Mucosa of stomach (tissue), 1 donor: Measurements from ENCODE around the gene PRKN.
"Not testable (repeated sequence)": the region's sequence is repeated elsewhere in the genome, so short reads cannot be mapped to it uniquely, and the experiment has no call there.

ENCODE experiments used
- H3K27me3 ChIP-seq: one replicate; pipeline ENCODE4 v1.7.0; 2013; ENCODE audit warnings: mild to moderate bottlenecking, low read length; ENCODE audit not compliant: control insufficient read depth, insufficient read depth
- H3K36me3 ChIP-seq: one replicate; pipeline ENCODE4 v1.7.0; 2013; ENCODE audit warnings: low read length; ENCODE audit not compliant: control insufficient read depth, insufficient read depth
- H3K4me1 ChIP-seq: one replicate; pipeline ENCODE4 v1.7.0; 2013; ENCODE audit warnings: mild to moderate bottlenecking, low read length; ENCODE audit not compliant: control insufficient read depth, insufficient read depth
- H3K4me3 ChIP-seq: one replicate; pipeline ENCODE4 v1.7.0; 2013; ENCODE audit warnings: low read length
- H3K9ac ChIP-seq: one replicate; pipeline ENCODE4 v1.7.0; 2013; ENCODE audit warnings: mild to moderate bottlenecking, low read length, moderate library complexity
- H3K9me3 ChIP-seq: one replicate; pipeline ENCODE4 v1.7.0; 2013; ENCODE audit warnings: mild to moderate bottlenecking, low read length, moderate library complexity; ENCODE audit not compliant: control insufficient read depth
- donor health status: Pancreatic carcinoma.

PRKN gene

GRCh38 chr6:162562041-162562440 is 165.5 kb downstream of the PRKN start:
- no peak overlapping the region for H3K4me3 ChIP-seq
- no peak overlapping the region for H3K9ac ChIP-seq
- no peaks in the 10 kb centered on the region for H3K4me1 ChIP-seq
- H3K27me3 ChIP-seq: no peaks in the 10 kb centered on the region
- no peaks in the 10 kb centered on the region for H3K36me3 ChIP-seq
- no peaks in the 10 kb centered on the region for H3K9me3 ChIP-seq

DNA sequence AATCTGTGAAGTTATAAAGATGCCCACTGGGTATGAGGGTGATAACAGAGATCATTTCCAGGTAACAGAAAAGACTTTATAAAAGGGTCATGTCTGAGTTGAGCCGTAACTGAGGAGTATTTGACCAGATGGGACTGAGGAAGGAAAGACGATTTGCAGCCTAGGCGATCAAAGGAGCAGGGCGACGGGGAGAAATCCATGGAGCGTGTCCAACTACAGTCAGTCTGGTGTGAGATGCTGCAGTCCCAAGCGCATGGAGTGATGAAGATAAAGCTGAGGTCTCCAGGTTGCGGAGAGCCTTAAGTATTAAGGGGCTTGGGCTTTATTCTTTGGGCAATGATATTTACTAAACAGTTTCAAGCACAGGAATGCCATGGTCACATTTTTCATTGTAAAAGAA is 166.7 kb downstream of the PRKN start:
- Histone ChIP-seq H3K4me3 (no peak overlapping the region), H3K9me3 (no peaks in the 10 kb centered on the region), H3K9ac (no peak overlapping the region), H3K4me1 (no peaks in the 10 kb centered on the region), H3K36me3 (no peaks in the 10 kb centered on the region), H3K27me3 (no peaks in the 10 kb centered on the region)

DNA sequence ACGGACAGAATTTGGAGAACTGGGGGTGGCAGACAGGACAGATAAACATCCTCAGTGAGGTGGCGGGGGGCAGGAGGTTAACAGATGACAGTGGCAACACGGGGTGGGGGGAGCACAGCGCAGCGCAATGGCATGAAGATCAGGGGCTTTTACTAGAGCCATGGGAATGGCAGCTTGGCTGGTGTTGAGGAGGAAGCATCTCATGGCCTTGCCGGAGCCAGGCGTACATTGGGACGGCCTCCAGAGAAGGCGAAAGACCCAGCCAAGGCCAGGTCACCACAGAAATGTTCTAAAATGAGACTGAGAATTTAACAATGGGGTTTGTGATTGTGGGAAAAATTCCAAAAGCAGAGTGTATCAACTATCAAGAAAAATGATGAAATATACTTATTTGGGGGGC is 173.0 kb downstream of the PRKN start:
- no peak overlapping the region for H3K9ac ChIP-seq
- no peaks in the 10 kb centered on the region for H3K36me3 ChIP-seq
- no peaks in the 10 kb centered on the region for H3K27me3 ChIP-seq
- H3K4me3 ChIP-seq: no peak overlapping the region
- H3K4me1 ChIP-seq: no peaks in the 10 kb centered on the region
- no peaks in the 10 kb centered on the region for H3K9me3 ChIP-seq

- H3K4me1 ChIP-seq: no peaks in the 10 kb centered on the region
- no peaks in the 10 kb centered on the region for H3K36me3 ChIP-seq
- H3K4me3 ChIP-seq: no peak overlapping the region
- no peak overlapping the region for H3K9ac ChIP-seq
- H3K27me3 ChIP-seq: no peaks in the 10 kb centered on the region
- H3K9me3 ChIP-seq: no peaks in the 10 kb centered on the region
Observed at GRCh38 chr6:162546905-162547304, 180.7 kb downstream of the PRKN start.

DNA sequence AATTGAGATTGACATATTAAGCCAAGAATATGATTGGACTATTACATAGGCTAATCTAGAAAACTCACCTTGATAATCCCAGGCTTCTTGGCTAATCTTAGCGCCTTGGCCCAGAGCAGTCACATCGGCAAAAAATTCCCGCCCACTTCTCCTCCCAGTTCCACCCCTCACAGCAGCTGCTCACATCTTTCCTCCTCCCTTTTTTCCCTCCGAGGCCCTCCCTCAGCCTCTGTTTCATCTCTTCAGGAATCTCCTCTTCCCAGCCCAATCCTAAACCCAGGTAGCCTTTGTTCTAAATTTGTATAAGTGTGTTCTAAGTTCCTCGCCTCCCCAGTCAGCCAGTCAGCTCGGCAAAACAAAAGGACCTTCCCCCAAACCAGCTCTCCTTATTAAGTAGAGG is 184.3 kb downstream of the PRKN start:
- no peaks in the 10 kb centered on the region for H3K9me3 ChIP-seq
- no peaks in the 10 kb centered on the region for H3K4me1 ChIP-seq
- H3K4me3 ChIP-seq: no peak overlapping the region
- no peaks in the 10 kb centered on the region for H3K36me3 ChIP-seq
- H3K27me3 ChIP-seq: no peaks in the 10 kb centered on the region
- H3K9ac ChIP-seq: no peak overlapping the region

- Histone ChIP-seq H3K4me1 (no peaks in the 10 kb centered on the region), H3K27me3 (no peaks in the 10 kb centered on the region), H3K4me3 (no peak overlapping the region), H3K9me3 (no peaks in the 10 kb centered on the region), H3K9ac (no peak overlapping the region), H3K36me3 (no peaks in the 10 kb centered on the region)
Observed at GRCh38 chr6:162541019-162541601, 186.5 kb downstream of the PRKN start.

DNA sequence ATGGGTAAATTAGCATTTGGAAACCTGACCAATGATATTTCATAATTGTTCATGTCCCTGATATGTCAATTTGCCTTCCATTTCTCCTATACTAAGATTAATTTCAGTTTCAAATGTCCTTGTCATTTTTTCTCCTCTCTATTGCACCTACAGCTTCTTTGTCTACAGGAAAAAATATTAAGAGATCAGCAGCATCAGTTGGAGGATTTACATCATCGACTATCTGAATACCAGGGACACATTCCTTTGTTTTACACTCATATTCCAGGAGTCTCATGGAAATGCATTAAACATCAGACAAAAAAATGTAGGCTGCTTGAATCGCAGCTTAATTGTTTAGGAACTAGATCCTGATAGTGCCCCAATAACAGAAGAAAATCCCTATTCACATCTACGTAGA is 188.2 kb downstream of the PRKN start:
- no peak overlapping the region for H3K9ac ChIP-seq
- H3K9me3 ChIP-seq: no peaks in the 10 kb centered on the region
- no peaks in the 10 kb centered on the region for H3K27me3 ChIP-seq
- no peaks in the 10 kb centered on the region for H3K4me1 ChIP-seq
- H3K36me3 ChIP-seq: no peaks in the 10 kb centered on the region
- no peak overlapping the region for H3K4me3 ChIP-seq

DNA sequence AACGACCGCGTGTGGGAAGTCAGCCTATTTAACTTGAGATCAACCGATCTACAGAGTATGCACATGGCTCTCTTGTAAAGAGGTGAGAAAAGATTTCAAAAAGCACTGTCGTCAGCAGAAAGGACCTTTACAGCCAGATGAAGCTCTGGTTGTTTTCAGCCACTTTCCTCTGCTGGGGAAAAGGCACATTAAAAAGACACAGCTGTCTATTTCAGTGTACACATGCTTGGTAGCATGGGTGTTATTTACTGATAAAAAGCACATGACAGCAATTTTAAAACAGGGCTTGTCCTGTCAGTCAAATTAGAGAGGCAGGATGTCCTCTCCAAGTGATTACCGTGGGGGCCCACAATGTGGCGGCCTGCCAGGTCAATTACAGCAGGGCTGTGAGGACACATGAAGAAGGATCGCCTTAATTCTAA is 188.9 kb downstream of the PRKN start:
- H3K9ac ChIP-seq: no peak overlapping the region
- no peak overlapping the region for H3K4me3 ChIP-seq
- H3K36me3 ChIP-seq: no peaks in the 10 kb centered on the region
- no peaks in the 10 kb centered on the region for H3K4me1 ChIP-seq
- no peaks in the 10 kb centered on the region for H3K27me3 ChIP-seq
- no peaks in the 10 kb centered on the region for H3K9me3 ChIP-seq

DNA sequence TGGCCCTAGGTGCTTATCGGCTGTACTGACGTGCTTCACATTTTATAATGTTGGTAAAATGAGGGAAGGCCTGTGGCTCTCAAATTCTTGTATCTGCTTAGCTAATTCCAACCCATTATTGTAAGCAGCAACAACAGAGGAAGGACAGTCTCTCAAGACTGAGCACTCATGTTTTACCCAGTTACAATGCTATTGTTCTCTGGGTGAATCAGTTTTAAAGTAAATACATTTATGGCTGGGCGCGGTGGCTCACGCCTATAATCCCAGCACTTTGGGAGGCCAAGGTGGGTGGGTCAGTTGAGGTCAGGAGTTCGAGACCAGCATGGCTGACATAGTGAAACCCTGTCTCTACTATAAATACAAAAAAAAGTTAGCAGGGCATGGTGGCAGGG is 194.6 kb downstream of the PRKN start:
- Histone ChIP-seq H3K9ac (no peak overlapping the region), H3K9me3 (no peaks in the 10 kb centered on the region), H3K4me1 (no peaks in the 10 kb centered on the region), H3K4me3 (no peak overlapping the region), H3K36me3 (no peaks in the 10 kb centered on the region), H3K27me3 (no peaks in the 10 kb centered on the region)

- H3K4me3 ChIP-seq: no peak overlapping the region
- H3K9me3 ChIP-seq: no peaks in the 10 kb centered on the region
- no peaks in the 10 kb centered on the region for H3K4me1 ChIP-seq
- H3K9ac ChIP-seq: no peak overlapping the region
- H3K27me3 ChIP-seq: no peaks in the 10 kb centered on the region
- H3K36me3 ChIP-seq: no peaks in the 10 kb centered on the region
Observed at GRCh38 chr6:162532283-162533008, 195.1 kb downstream of the PRKN start.

DNA sequence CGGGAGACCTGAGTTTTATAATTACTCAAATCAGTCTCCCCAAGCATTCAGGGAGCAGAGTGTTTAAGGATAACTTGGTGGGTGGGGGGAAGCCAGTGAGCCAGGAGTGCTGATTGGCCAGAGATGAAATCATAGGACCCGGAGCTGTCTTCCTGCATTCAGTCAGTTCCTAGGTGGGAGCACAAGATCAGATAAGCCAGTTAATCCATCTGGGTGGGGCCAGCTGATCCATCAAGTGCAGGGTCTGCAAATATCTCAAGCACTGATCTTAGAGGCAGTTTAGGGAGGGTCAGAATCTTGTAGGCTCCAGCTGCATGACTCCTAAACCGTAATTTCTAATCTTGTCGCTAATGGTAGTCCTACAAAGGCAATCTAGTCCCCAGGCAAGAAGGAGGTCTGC is 196.2 kb downstream of the PRKN start:
- H3K36me3 ChIP-seq, H3K9me3 ChIP-seq, H3K27me3 ChIP-seq, H3K9ac ChIP-seq, H3K4me3 ChIP-seq, H3K4me1 ChIP-seq: not testable (repeated sequence)

GRCh38 chr6:162528538-162528937 is 199.0 kb downstream of the PRKN start:
- no peaks in the 10 kb centered on the region for H3K36me3 ChIP-seq
- H3K4me3 ChIP-seq: no peak overlapping the region
- H3K9ac ChIP-seq: no peak overlapping the region
- no peaks in the 10 kb centered on the region for H3K9me3 ChIP-seq
- no peaks in the 10 kb centered on the region for H3K4me1 ChIP-seq
- H3K27me3 ChIP-seq: no peaks in the 10 kb centered on the region

- Histone ChIP-seq H3K9ac (no peak overlapping the region), H3K4me1 (no peaks in the 10 kb centered on the region), H3K4me3 (no peak overlapping the region), H3K36me3 (no peaks in the 10 kb centered on the region), H3K9me3 (no peaks in the 10 kb centered on the region), H3K27me3 (no peaks in the 10 kb centered on the region)
Observed at GRCh38 chr6:162526960-162527359, 200.6 kb downstream of the PRKN start.
